Endodermal cell (in vitro differentiated cells): ENCODE data around the gene CASKIN2. TPM values are rescaled to one million over a fixed set of nuclear protein-coding genes. Genes with fewer than 3 reads are reported as not detected.
A peak's percentile ranks its signal among the peaks of the same experiment; 100 is the strongest.

Experiments
- DNase-seq: peaks from one replicate; pipeline ENCODE4 v3.0.0-alpha.2; 2017
- H3K27ac ChIP-seq: 2 replicates; pipeline ENCODE4 v1.5.1; 2013; ENCODE audit warnings: mild to moderate bottlenecking, low read depth, low read length, moderate library complexity
- H3K27me3 ChIP-seq: 2 replicates; pipeline ENCODE4 v1.6.1; 2013; ENCODE audit warnings: mild to moderate bottlenecking, low read length, moderate library complexity; ENCODE audit not compliant: insufficient read depth, control insufficient read depth, poor library complexity, severe bottlenecking
- H3K36me3 ChIP-seq: 2 replicates; pipeline ENCODE4 v1.7.0; 2013; ENCODE audit warnings: mild to moderate bottlenecking, low read length, moderate library complexity; ENCODE audit not compliant: control insufficient read depth, insufficient read depth
- H3K4me1 ChIP-seq: one replicate; pipeline ENCODE4 v1.7.0; 2013; ENCODE audit warnings: low read length; ENCODE audit not compliant: control insufficient read depth, insufficient read depth
- H3K4me3 ChIP-seq: 2 replicates; pipeline ENCODE4 v1.5.1; 2013; ENCODE audit warnings: mild to moderate bottlenecking, low read length, moderate library complexity
- H3K9ac ChIP-seq: 2 replicates; pipeline ENCODE4 v1.6.1; 2013; ENCODE audit warnings: mild to moderate bottlenecking, low read length, moderate library complexity; ENCODE audit not compliant: poor library complexity, severe bottlenecking; ENCODE audit errors: extremely low read depth
- H3K9me3 ChIP-seq: 2 replicates; pipeline ENCODE4 v1.6.1; 2013; ENCODE audit warnings: mild to moderate bottlenecking, low read length, moderate library complexity; ENCODE audit not compliant: control insufficient read depth
- H3K27ac Mint-ChIP-seq: 2 replicates; pipeline ENCODE4 v1.8.0; 2020; ENCODE audit warnings: mixed read lengths
- H3K27me3 Mint-ChIP-seq: 2 replicates; pipeline ENCODE4 v1.8.0; 2021; ENCODE audit warnings: mild to moderate bottlenecking, mixed read lengths; ENCODE audit not compliant: insufficient read depth
- H3K36me3 Mint-ChIP-seq: 2 replicates; pipeline ENCODE4 v1.8.0; 2020; ENCODE audit warnings: low read depth, mixed read lengths
- H3K4me1 Mint-ChIP-seq: 2 replicates; pipeline ENCODE4 v1.8.0; 2020; ENCODE audit warnings: mixed read lengths
- H3K4me3 Mint-ChIP-seq: 2 replicates; pipeline ENCODE4 v1.8.0; 2020; ENCODE audit warnings: mild to moderate bottlenecking, moderate library complexity, mixed read lengths
- H3K9me3 Mint-ChIP-seq: 2 replicates; pipeline ENCODE4 v1.8.0; 2020; ENCODE audit warnings: mild to moderate bottlenecking, mixed read lengths
- WGBS, 2 experiments: methylation state at CpG; one replicate each; pipeline versions ENCODE4 v1.1.5 to v1.1.7; 2013; ENCODE audit warnings: missing lambda C conversion rate in 2 of 2, mixed read lengths in 1 of 2; ENCODE audit not compliant: insufficient coverage in 1 of 2, insufficient read length in 1 of 2; 5-methylcytosine and 5-hydroxymethylcytosine counted together
- total RNA-seq, 2 donors: library from RNA; stranded (reverse); fragmentation: NEBNext Ultra II Directional in 1 of 2; extraction: Animal tissue kit (Norgen Biotek cat#: 25700) in 1 of 2; gene quantifications; 2 replicates in 1 of 2; 3 replicates in 1 of 2; pipeline ENCODE4 v1.2.1, GENCODE V29; 2021
- TF ChIP-seq, protein P1 (sequence below): fragments of 200-600 bp; sonication (generic); conservative IDR thresholded peaks from 2 replicates; pipeline ENCODE4 v1.5.0; 2021; ENCODE audit warnings: antibody characterized with exemption, mild to moderate bottlenecking

Gene CASKIN2
- total RNA-seq, 2 donors from 2014 or later: 26.4 to 31.0 TPM

GRCh38 chr17:75525806-75526554 is 10.6 kb upstream of the CASKIN2 start:
- Mint-ChIP-seq H3K9me3 (no peaks in the 10 kb centered on the region), H3K4me1 (peaks cover 18% of the 10 kb centered on the region), H3K27me3 (no peaks in the 10 kb centered on the region), H3K4me3 (peak overlapping the region; percentile 83), H3K36me3 (peaks cover 19% of the 10 kb centered on the region), H3K27ac (peak overlapping the region; percentile 57)
- peaks cover 8% of the 10 kb centered on the region for H3K27me3 ChIP-seq
- DNase-seq: peak; percentile 87
- H3K4me3 ChIP-seq: peak overlapping the region; percentile 88
- TF ChIP-seq, protein P1, sequence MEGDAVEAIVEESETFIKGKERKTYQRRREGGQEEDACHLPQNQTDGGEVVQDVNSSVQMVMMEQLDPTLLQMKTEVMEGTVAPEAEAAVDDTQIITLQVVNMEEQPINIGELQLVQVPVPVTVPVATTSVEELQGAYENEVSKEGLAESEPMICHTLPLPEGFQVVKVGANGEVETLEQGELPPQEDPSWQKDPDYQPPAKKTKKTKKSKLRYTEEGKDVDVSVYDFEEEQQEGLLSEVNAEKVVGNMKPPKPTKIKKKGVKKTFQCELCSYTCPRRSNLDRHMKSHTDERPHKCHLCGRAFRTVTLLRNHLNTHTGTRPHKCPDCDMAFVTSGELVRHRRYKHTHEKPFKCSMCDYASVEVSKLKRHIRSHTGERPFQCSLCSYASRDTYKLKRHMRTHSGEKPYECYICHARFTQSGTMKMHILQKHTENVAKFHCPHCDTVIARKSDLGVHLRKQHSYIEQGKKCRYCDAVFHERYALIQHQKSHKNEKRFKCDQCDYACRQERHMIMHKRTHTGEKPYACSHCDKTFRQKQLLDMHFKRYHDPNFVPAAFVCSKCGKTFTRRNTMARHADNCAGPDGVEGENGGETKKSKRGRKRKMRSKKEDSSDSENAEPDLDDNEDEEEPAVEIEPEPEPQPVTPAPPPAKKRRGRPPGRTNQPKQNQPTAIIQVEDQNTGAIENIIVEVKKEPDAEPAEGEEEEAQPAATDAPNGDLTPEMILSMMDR: no peak
- H3K9ac ChIP-seq: peak overlapping the region; percentile 60
- H3K9me3 ChIP-seq: no peaks in the 10 kb centered on the region
- 3 to 6% methylated on average over 35 to 60 of the region's 60 CpGs for WGBS, 2 experiments
- H3K4me1 ChIP-seq: no peaks in the 10 kb centered on the region
- H3K27ac ChIP-seq: no peak overlapping the region
- H3K36me3 ChIP-seq: peaks cover 4% of the 10 kb centered on the region

DNA sequence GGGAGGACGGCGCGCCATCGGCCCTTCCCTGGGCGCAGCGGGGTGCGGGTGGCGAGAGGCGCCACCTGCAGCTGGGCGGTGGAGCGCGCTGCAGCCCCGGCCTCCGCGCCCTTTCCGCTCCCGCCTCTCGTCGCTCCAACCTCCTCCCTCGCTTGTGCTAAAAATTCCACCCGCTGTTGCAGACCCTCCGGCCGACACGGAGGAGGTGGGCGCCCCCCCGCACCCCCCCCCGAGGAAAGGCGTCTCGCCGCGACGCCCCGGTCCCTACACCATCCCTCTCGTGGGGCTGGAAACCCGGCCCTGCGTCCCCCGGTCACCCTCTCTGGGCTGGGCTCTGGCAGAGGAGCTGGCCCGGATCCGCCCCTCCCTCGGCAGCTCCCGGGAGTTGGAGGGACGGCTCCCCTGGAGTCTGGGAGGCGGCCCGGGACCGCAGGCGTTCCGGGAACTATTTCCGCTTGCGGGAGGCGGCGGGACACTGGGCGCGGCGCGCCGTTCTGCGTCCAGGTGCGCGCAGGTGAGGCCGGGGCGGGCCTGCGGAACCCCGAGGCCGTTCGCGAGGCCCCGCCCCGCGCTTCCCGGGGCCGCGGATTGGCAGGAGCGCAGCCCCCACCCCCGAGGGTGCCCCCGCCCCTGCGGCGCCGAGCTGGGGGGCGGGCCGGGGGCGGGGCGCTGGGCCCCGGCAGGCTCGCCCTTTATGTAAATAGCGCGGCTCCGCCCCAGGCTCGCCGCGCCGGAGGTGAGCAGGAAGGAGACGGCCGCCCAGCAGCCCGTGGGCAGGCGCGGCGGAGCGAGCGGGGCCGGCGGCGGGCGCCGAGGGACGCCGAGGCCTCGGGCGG is 9.9 kb upstream of the CASKIN2 start, which contains the start of gene LLGL2:
LLGL2 (plus strand) TSS at position 728 of the 836 bp plus-strand sequence. CDS start 17,730 bp downstream, outside the sequence.
- Histone ChIP-seq H3K27ac (no peak within 1 kb of the TSS), H3K4me1 (no peaks in the 10 kb centered on the region), H3K4me3 (peak within 1 kb of the TSS; percentile 88), H3K36me3 (peaks cover 4% of the 10 kb centered on the region), H3K9me3 (no peaks in the 10 kb centered on the region), H3K27me3 (peaks cover 8% of the 10 kb centered on the region), H3K9ac (peak within 1 kb of the TSS; percentile 60)
- peak within 1 kb of the TSS; percentile 83 for H3K4me3 Mint-ChIP-seq
- no peaks in the 10 kb centered on the region for H3K27me3 Mint-ChIP-seq
- no peaks in the 10 kb centered on the region for H3K9me3 Mint-ChIP-seq
- H3K27ac Mint-ChIP-seq: peak within 1 kb of the TSS; percentile 85
- DNase-seq: peak; percentile 97
- H3K4me1 Mint-ChIP-seq: peaks cover 13% of the 10 kb centered on the region
- TF ChIP-seq, protein P1: peak; percentile 75
- H3K36me3 Mint-ChIP-seq: peaks cover 19% of the 10 kb centered on the region
- WGBS, 2 experiments: 0% methylated on average over 6 to 107 of the region's 108 CpGs

GRCh38 chr17:75524269-75524969 is 9.1 kb upstream of the CASKIN2 start:
- Mint-ChIP-seq H3K27me3 (no peaks in the 10 kb centered on the region), H3K4me1 (peaks cover 12% of the 10 kb centered on the region), H3K9me3 (no peaks in the 10 kb centered on the region), H3K36me3 (peaks cover 21% of the 10 kb centered on the region), H3K27ac (peak overlapping the region; percentile 85), H3K4me3 (peak overlapping the region; percentile 83)
- Histone ChIP-seq H3K9ac (peak overlapping the region; percentile 57), H3K27ac (no peak overlapping the region), H3K27me3 (peaks cover 8% of the 10 kb centered on the region), H3K36me3 (peaks cover 4% of the 10 kb centered on the region), H3K9me3 (no peaks in the 10 kb centered on the region), H3K4me3 (peak overlapping the region; percentile 79), H3K4me1 (no peaks in the 10 kb centered on the region)
- DNase-seq: no peak
- WGBS, 2 experiments: 29 to 40% methylated on average over 19 to 24 of the region's 24 CpGs
- TF ChIP-seq, protein P1: no peak
